HG03520 (cell line): ENCODE measurements around the gene CHERP.
"Not testable (repeated sequence)": the region's sequence is repeated elsewhere in the genome, so short reads cannot be mapped to it uniquely, and the experiment has no call there.

ENCODE experiments used
- ATAC-seq: cut with Tn5 transposase; IDR thresholded peaks from one replicate; pipeline ENCODE4 v1.9.1; 2021; ENCODE audit warnings: mild to moderate bottlenecking, moderate library complexity; ENCODE audit not compliant: unreplicated experiment

CHERP gene

DNA sequence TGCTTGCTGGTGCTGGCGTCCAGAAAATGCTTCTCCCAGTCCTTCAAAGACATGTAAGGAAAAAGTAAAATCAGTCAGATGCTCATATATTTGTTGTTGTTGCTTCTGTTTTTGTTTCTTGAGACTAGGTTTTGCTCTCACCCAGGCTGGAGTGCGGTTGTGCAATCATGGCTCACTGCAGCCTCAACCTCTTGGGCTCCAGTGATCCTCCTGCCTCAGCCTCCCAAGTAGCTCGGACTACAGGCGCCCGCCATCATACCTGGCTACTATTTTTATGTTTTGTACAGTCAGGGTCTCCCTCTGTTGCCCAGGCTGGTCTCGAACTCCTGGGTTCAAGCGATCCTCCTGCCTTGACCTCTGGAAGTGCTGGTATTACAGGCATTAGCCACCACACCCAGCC, 59.5 kb downstream of the CHERP start:
- ATAC-seq: no peak

- no peak for ATAC-seq
Measured at GRCh38 chr19:16477311-16477710, 64.9 kb downstream of the CHERP start.

- ATAC-seq: no peak
Measured at GRCh38 chr19:16476401-16476800, 65.8 kb downstream of the CHERP start.

DNA sequence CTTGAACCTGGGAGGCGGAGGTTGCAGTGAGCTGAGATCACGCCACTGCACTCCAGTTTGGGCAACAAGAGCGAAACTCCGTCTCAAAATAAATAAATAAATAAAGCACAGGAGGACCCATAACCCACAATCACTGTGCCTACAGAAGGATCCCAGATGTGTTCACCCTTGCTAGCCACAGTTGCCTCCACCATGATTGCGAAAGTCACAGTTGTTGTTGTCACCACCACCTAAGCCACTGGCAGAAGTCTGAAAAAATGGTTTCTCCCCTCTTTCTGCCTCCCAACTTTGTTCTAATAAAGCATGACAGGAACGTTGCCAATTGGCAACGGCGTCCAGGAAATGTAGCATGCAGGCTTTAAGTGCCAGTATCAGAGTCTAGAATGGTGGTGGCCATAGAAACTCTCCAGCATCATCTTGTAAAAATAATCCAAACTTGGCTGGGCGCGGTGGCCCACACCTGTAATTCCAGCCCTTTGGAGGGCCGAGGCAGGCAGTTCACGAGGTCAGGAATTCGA, 68.3 kb downstream of the CHERP start:
- no peak for ATAC-seq

- ATAC-seq: no peak
Measured at GRCh38 chr19:16472992-16473391, 69.2 kb downstream of the CHERP start.

DNA sequence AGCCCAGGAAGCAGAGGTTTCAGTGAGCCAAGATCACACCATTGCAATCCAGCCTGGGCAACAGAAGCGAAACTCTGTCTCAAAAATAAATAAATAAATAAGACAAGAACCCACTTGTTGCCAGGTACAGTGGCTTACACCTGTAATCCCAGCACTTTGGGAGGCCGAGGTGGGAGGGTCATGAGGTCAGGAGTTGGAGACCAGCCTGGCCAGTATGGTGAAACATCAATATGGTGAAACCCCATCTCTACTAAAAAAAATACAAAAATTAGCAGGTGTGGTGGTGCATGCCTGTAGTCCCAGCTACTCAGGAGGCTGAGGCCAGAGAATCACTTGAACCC, 69.7 kb downstream of the CHERP start:
- not testable (repeated sequence) for ATAC-seq

GRCh38 chr19:16470911-16471811, 71.1 kb downstream of the CHERP start:
- peak; percentile 19 for ATAC-seq

GRCh38 chr19:16470541-16470910, 71.7 kb downstream of the CHERP start:
- no peak for ATAC-seq
